ENCODE data around the gene TAF9.

Gene TAF9

GRCh38 chr5:69369340-69370121, at the start of gene TAF9, which contains the start of the genes AK6 and RAD17 (continued):
- peak; percentile 73; the same call in 1 of the 2 replicates for TF ChIP-seq KLF16 (tag by site-specific recombination; IDR thresholded peaks at IDR 0.05)
- peak; percentile 87 for TF ChIP-seq ZBTB20 (tag by site-specific recombination; IDR thresholded peaks at IDR 0.05)
- no peak for TF ChIP-seq ZNF404 (tag by site-specific recombination; IDR thresholded peaks at IDR 0.05)
- no peak for TF ChIP-seq ZNF114 (tag by site-specific recombination; IDR thresholded peaks at IDR 0.05)
- TF ChIP-seq ZNF175 (tag by site-specific recombination; IDR thresholded peaks at IDR 0.05): no peak
- no peak for TF ChIP-seq ZBTB49 (tag by site-specific recombination; IDR thresholded peaks at IDR 0.05; ENCODE audit: low read depth)
- peak; percentile 74 for TF ChIP-seq ZNF324 (tag by site-specific recombination; IDR thresholded peaks at IDR 0.05)
- no peak for TF ChIP-seq HOXC10 (CRISPR knock-in tag; IDR thresholded peaks at IDR 0.05)
- peak; percentile 83 for TF ChIP-seq KLF9 (tag by site-specific recombination; IDR thresholded peaks at IDR 0.05; ENCODE audit: low read depth)
- no peak for TF ChIP-seq ZNF701 (tag by site-specific recombination; IDR thresholded peaks at IDR 0.05)
- no peak for TF ChIP-seq ZNF202 (tag by site-specific recombination; IDR thresholded peaks at IDR 0.05; ENCODE audit: borderline replicate concordance)
- TF ChIP-seq ZNF707 (tag by site-specific recombination; IDR thresholded peaks at IDR 0.05): no peak
- TF ChIP-seq ZNF24 (tag by site-specific recombination; IDR thresholded peaks at IDR 0.05): peak; percentile 85
- TF ChIP-seq ZNF530 (tag by site-specific recombination; IDR thresholded peaks at IDR 0.05; ENCODE audit: low read depth): 0 out of 2 replicates have a peak, but pooled peaks have one; percentile 31
- TF ChIP-seq GLIS1 (tag by site-specific recombination; IDR thresholded peaks at IDR 0.05): peak; percentile 70
- TF ChIP-seq ZNF514 (tag by site-specific recombination; IDR thresholded peaks at IDR 0.05): no peak
- TF ChIP-seq ZNF274 (IDR thresholded peaks at IDR 0.05; ENCODE audit: low read length): no peak
- TF ChIP-seq ZNF274 (tag by site-specific recombination; IDR thresholded peaks at IDR 0.05; ENCODE audit: borderline replicate concordance): no peak
- peak; percentile 77 for TF ChIP-seq ZNF2 (tag by site-specific recombination; IDR thresholded peaks at IDR 0.05)
- no peak for TF ChIP-seq ZNF174 (tag by site-specific recombination; IDR thresholded peaks at IDR 0.05)
- no peak for TF ChIP-seq GLI2 (tag by site-specific recombination; IDR thresholded peaks at IDR 0.05; ENCODE audit: borderline replicate concordance, low read depth)
- TF ChIP-seq ZNF23 (tag by site-specific recombination; IDR thresholded peaks at IDR 0.05; ENCODE audit: borderline replicate concordance): no peak
- no peak for TF ChIP-seq ZNF211 (tag by site-specific recombination; IDR thresholded peaks at IDR 0.05; ENCODE audit: low read depth)
- TF ChIP-seq PBX3 (CRISPR knock-in tag; IDR thresholded peaks at IDR 0.05): peak; percentile 67
- TF ChIP-seq MZF1 (tag by site-specific recombination; IDR thresholded peaks at IDR 0.05; ENCODE audit: borderline replicate concordance): 0 out of 2 replicates have a peak, but pooled peaks have one; percentile 20
- TF ChIP-seq AEBP2 (tag by site-specific recombination; IDR thresholded peaks at IDR 0.05; ENCODE audit: borderline replicate concordance): no peak
- TF ChIP-seq, protein P1, sequence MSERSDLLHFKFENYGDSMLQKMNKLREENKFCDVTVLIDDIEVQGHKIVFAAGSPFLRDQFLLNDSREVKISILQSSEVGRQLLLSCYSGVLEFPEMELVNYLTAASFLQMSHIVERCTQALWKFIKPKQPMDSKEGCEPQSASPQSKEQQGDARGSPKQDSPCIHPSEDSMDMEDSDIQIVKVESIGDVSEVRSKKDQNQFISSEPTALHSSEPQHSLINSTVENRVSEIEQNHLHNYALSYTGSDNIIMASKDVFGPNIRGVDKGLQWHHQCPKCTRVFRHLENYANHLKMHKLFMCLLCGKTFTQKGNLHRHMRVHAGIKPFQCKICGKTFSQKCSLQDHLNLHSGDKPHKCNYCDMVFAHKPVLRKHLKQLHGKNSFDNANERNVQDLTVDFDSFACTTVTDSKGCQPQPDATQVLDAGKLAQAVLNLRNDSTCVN (tag by site-specific recombination; optimal IDR thresholded peaks at IDR 0.05): peak; percentile 87
- TF ChIP-seq WT1 (tag by site-specific recombination; IDR thresholded peaks at IDR 0.05): peak; percentile 85
- no peak for TF ChIP-seq ZNF132 (tag by site-specific recombination; IDR thresholded peaks at IDR 0.05; ENCODE audit: borderline replicate concordance)
- TF ChIP-seq ZNF280C (tag by site-specific recombination; IDR thresholded peaks at IDR 0.05): no peak
- TF ChIP-seq ZFHX2 (tag by site-specific recombination; conservative IDR thresholded peaks at IDR 0.05): peak; percentile 64
- TF ChIP-seq SCRT2 (tag by site-specific recombination; IDR thresholded peaks at IDR 0.05): peak; percentile 93
- no peak for TF ChIP-seq ZNF473 (tag by site-specific recombination; IDR thresholded peaks at IDR 0.05)

All from HEK293 (cell line).